Panc1 (cell line): Measurements from ENCODE around the gene WWOX. TPM values are rescaled to one million over a fixed set of nuclear protein-coding genes. Genes with fewer than 3 reads are reported as not detected.

ENCODE experiments used
- ATAC-seq: fragments of 200-7000 bp; cut with Tn5 transposase; 2 replicates; pipeline ENCODE4 v1.9.1; 2020; ENCODE audit warnings: mild to moderate bottlenecking, moderate library complexity
- BruUV-seq: library from RNA; stranded (reverse); fragments of 400-500 nt; replicated peaks from 2 replicates; lab custom pipeline; 2021; lab: Mats Ljungman, UMichigan
- CTCF ChIA-PET: fragments of 300-600 bp; sonication (Branson Sonifier 250); formaldehyde crosslinking; loops from one replicate; lab custom pipeline; 2022; ENCODE audit warnings: antibody characterized with exemption; lab: Charles Lee
- POLR2A ChIA-PET: fragments of 300-600 bp; sonication (Branson Sonifier 250); formaldehyde crosslinking; loops from one replicate; lab custom pipeline; 2022; ENCODE audit warnings: antibody characterized with exemption; lab: Charles Lee
- DNase-seq: peaks from one replicate; pipeline ENCODE4 v3.0.0-alpha.2; 2010; ENCODE audit warnings: low read depth, low spot score
- H3K27ac ChIP-seq: 2 replicates; pipeline ENCODE4 v1.5.1; 2011; ENCODE audit warnings: mild to moderate bottlenecking, low read length, inconsistent platforms
- H3K27me3 ChIP-seq: fragments of 200-500 bp; sonication (Bioruptor generic); 2 replicates; pipeline ENCODE4 v1.6.0; 2014; ENCODE audit warnings: low read length, inconsistent platforms; ENCODE audit not compliant: control insufficient read depth, insufficient read depth
- H3K36me3 ChIP-seq: fragments of 200-500 bp; sonication (Bioruptor generic); 2 replicates; pipeline ENCODE4 v1.5.1; 2014; ENCODE audit warnings: inconsistent platforms, mild to moderate bottlenecking, low read length, moderate library complexity; ENCODE audit not compliant: control insufficient read depth, insufficient read depth
- H3K4me1 ChIP-seq: 2 replicates; pipeline ENCODE4 v1.5.1; 2011; ENCODE audit warnings: inconsistent platforms, mild to moderate bottlenecking, low read length, moderate library complexity; ENCODE audit not compliant: control insufficient read depth, insufficient read depth
- H3K4me3 ChIP-seq, 2 experiments: 2 replicates each; pipeline ENCODE4 v1.5.1; 2011 to 2012; ENCODE audit warnings: low read depth in 2 of 2, low read length in 2 of 2, mild to moderate bottlenecking in 2 of 2, inconsistent platforms in 1 of 2, moderate library complexity in 1 of 2
- H3K9me3 ChIP-seq: fragments of 200-500 bp; sonication (Bioruptor generic); 2 replicates; pipeline ENCODE4 v1.5.1; 2014; ENCODE audit warnings: low read depth, mild to moderate bottlenecking, inconsistent platforms, low read length, moderate library complexity; ENCODE audit not compliant: control insufficient read depth, insufficient read depth
- POLR2AphosphoS5 ChIP-seq: IDR thresholded peaks from 2 replicates; pipeline ENCODE4 v1.6.1; 2012; ENCODE audit warnings: mild to moderate bottlenecking, low read depth, low read length, moderate library complexity
- SIN3A ChIP-seq: IDR thresholded peaks from 2 replicates; pipeline ENCODE4 v1.6.1; 2012; ENCODE audit warnings: low read depth, mild to moderate bottlenecking, low read length, moderate library complexity, borderline replicate concordance; ENCODE audit not compliant: insufficient read depth
- TCF7L2 ChIP-seq: IDR thresholded peaks from 2 replicates; pipeline ENCODE4 v1.6.1; 2011; ENCODE audit warnings: mild to moderate bottlenecking, low read depth, low read length, inconsistent platforms
- in situ Hi-C: cut with HindIII; loops from 2 replicates; pipeline ENCODE4 v1.10.0; 2016; ENCODE audit warnings: low sequenced_read_pairs, low pct_unique_long_range_greater_than_20kb
- intact Hi-C: fragments of 100-400 bp; cut with micrococcal nuclease; formaldehyde crosslinking; loops from one replicate; pipeline ENCODE4 v1.10.0; 2022; ENCODE audit not compliant: unreplicated experiment
- total RNA-seq: library from RNA; stranded (reverse); gene quantifications from one replicate; pipeline ENCODE4 v1.2.1, GENCODE V29; 2021; ENCODE audit not compliant: unreplicated experiment
- TF ChIP-seq, protein P1 (sequence below): fragments of 450-650 bp; IDR thresholded peaks from 2 replicates; pipeline ENCODE4 v1.5.1; 2017; ENCODE audit warnings: mild to moderate bottlenecking
- TF ChIP-seq, protein P2 (sequence below), 2 experiments: IDR thresholded peaks; 2 replicates each; pipeline ENCODE4 v1.6.1; 2011 to 2012; ENCODE audit warnings: low read depth in 2 of 2, control low read depth in 1 of 2, low read length in 1 of 2, mild to moderate bottlenecking in 1 of 2, moderate library complexity in 1 of 2; ENCODE audit not compliant: insufficient read depth in 1 of 2

The WWOX gene
- total RNA-seq, 1 experiment from 2014 or later = 12.5 TPM

DNA sequence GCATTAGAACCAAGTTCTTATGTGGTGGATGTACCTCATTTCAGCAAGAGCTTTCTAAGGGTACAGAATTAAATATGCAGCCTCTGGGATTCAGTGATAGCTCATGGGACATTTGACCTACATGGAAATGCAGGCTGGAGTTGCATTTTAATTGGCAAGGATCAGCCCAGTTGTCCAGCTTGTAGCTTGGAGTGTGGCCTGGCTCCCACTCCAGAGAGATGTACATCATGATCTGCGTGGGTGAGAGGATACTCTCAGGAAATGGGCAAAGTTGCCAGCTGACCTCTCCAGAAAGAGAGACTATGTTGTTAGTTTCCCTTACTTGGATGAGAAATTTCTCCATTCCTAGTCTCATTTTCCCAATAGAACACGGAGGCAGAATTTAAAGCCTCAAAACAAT, 945.7 kb downstream of the WWOX start:
- in situ Hi-C loops = no loop called here
- ChIA-PET POLR2A (no interaction called here), CTCF (no interaction called here)
- no peak overlapping the region for H3K27ac ChIP-seq
- no TSS peak for BruUV-seq
- H3K9me3 ChIP-seq = no peaks in the 10 kb centered on the region
- no peaks in the 10 kb centered on the region for H3K36me3 ChIP-seq
- H3K4me3 ChIP-seq = no peak overlapping the region
- H3K27me3 ChIP-seq = no peaks in the 10 kb centered on the region
- DNase-seq = no peak
- ATAC-seq = no peak
- intact Hi-C loops = no loop called here
- no peaks in the 10 kb centered on the region for H3K4me1 ChIP-seq
- TF ChIP-seq POLR2AphosphoS5 (no peak), SIN3A (no peak)

- Histone ChIP-seq H3K4me3 (no peak overlapping the region), H3K27me3 (no peaks in the 10 kb centered on the region), H3K4me1 (no peaks in the 10 kb centered on the region), H3K9me3 (no peaks in the 10 kb centered on the region), H3K36me3 (no peaks in the 10 kb centered on the region), H3K27ac (no peak overlapping the region)
- TF ChIP-seq TCF7L2 = no peak
- TF ChIP-seq, protein P1, sequence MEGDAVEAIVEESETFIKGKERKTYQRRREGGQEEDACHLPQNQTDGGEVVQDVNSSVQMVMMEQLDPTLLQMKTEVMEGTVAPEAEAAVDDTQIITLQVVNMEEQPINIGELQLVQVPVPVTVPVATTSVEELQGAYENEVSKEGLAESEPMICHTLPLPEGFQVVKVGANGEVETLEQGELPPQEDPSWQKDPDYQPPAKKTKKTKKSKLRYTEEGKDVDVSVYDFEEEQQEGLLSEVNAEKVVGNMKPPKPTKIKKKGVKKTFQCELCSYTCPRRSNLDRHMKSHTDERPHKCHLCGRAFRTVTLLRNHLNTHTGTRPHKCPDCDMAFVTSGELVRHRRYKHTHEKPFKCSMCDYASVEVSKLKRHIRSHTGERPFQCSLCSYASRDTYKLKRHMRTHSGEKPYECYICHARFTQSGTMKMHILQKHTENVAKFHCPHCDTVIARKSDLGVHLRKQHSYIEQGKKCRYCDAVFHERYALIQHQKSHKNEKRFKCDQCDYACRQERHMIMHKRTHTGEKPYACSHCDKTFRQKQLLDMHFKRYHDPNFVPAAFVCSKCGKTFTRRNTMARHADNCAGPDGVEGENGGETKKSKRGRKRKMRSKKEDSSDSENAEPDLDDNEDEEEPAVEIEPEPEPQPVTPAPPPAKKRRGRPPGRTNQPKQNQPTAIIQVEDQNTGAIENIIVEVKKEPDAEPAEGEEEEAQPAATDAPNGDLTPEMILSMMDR = peak; percentile 60
- ATAC-seq (no peak), DNase-seq (peak; percentile 5)
- intact Hi-C loops (no loop called here), in situ Hi-C loops (no loop called here)
- ChIA-PET CTCF (interaction anchor here (0.7 kb wide), 1 partner anchor 9 kb away, joined by 5 read pairs; no protein-coding TSS in a partner anchor), POLR2A (no interaction called here)
- BruUV-seq = no TSS peak
Measured at GRCh38 chr16:79047337-79047736, 947.9 kb downstream of the WWOX start.

DNA sequence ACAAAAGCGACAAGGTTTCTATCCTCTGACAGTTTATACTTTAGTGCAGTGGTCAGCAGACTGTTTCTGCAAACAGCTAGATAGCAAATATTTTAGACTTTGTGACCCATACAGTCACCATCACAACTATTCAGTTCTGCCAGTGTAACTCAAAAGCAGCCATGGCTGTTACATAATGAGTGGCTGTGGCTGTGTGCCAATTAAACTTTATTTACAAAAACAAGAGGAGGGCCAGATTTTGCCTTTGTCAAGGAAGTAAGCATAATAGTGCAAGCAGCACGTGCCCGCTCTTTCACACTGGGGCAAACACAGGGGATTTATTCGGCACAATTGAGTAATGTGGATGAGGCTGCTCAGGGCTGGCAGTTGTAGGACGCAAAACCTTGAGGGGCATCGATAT, 949.6 kb downstream of the WWOX start:
- ATAC-seq = no peak
- H3K36me3 ChIP-seq = no peaks in the 10 kb centered on the region
- DNase-seq = no peak
- in situ Hi-C loops (no loop called here), intact Hi-C loops (no loop called here)
- ChIA-PET POLR2A (no interaction called here), CTCF (no interaction called here)
- no peak overlapping the region for H3K27ac ChIP-seq
- BruUV-seq = no TSS peak
- H3K4me1 ChIP-seq = no peaks in the 10 kb centered on the region
- TF ChIP-seq SIN3A (no peak), TCF7L2 (no peak), POLR2AphosphoS5 (no peak)
- TF ChIP-seq, protein P1 = no peak
- TF ChIP-seq, protein P2, sequence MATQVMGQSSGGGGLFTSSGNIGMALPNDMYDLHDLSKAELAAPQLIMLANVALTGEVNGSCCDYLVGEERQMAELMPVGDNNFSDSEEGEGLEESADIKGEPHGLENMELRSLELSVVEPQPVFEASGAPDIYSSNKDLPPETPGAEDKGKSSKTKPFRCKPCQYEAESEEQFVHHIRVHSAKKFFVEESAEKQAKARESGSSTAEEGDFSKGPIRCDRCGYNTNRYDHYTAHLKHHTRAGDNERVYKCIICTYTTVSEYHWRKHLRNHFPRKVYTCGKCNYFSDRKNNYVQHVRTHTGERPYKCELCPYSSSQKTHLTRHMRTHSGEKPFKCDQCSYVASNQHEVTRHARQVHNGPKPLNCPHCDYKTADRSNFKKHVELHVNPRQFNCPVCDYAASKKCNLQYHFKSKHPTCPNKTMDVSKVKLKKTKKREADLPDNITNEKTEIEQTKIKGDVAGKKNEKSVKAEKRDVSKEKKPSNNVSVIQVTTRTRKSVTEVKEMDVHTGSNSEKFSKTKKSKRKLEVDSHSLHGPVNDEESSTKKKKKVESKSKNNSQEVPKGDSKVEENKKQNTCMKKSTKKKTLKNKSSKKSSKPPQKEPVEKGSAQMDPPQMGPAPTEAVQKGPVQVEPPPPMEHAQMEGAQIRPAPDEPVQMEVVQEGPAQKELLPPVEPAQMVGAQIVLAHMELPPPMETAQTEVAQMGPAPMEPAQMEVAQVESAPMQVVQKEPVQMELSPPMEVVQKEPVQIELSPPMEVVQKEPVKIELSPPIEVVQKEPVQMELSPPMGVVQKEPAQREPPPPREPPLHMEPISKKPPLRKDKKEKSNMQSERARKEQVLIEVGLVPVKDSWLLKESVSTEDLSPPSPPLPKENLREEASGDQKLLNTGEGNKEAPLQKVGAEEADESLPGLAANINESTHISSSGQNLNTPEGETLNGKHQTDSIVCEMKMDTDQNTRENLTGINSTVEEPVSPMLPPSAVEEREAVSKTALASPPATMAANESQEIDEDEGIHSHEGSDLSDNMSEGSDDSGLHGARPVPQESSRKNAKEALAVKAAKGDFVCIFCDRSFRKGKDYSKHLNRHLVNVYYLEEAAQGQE (IDR thresholded peaks at IDR 0.05; ENCODE audit: insufficient read depth in 1 of 2, low read depth in 2 of 2, low read length in 1 of 2) = no peak
- H3K27me3 ChIP-seq = no peaks in the 10 kb centered on the region
- H3K9me3 ChIP-seq = no peaks in the 10 kb centered on the region
- H3K4me3 ChIP-seq = no peak overlapping the region
